22Rv1 (cell line): ENCODE data around the gene TMEM209.

Experiments
- CTCF ChIP-seq: fragments of 450-650 bp; IDR thresholded peaks from 2 replicates; pipeline ENCODE4 v1.5.1; 2017; ENCODE audit warnings: mild to moderate bottlenecking
- ZFX ChIP-seq: fragments of 450-650 bp; IDR thresholded peaks from 2 replicates; pipeline ENCODE4 v1.6.1; 2017; ENCODE audit warnings: antibody characterized with exemption, borderline replicate concordance

DNA sequence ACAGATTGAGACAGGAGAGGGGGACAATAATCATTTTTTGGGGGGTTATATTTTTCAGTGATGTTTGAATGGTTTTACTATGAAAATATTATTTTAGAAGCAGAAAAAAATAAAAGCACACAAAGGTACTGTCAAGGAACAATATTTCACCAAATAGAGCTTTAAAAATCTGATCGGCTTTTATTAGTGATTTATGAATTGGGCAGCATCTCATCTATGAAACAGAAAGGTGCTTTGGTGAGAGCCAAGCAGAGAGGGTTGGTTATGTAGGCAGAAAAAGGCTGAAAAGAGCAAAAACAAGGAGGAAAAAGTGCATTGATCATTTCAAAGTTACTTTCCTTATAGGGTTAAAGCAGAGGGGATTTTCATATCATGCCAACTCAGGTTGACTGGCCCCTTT lies 35.0 kb upstream of the TMEM209 start:
- TF ChIP-seq CTCF (no peak), ZFX (no peak)
